ENCODE results near the gene CAPZA2. TPM values are rescaled to one million over a fixed set of nuclear protein-coding genes. Genes with fewer than 3 reads are reported as not detected.
A peak's percentile ranks its signal among the peaks of the same experiment; 100 is the strongest.

The CAPZA2 gene
- total and polyA plus RNA-seq, 10 of the 15 experiments (the other 5 are each of a cell fraction or from before 2014, with no cell fraction given), result 50.0 to 379 (median 117) TPM

- no peak for TF ChIP-seq SKIL (IDR thresholded peaks at IDR 0.05; ENCODE audit: low read depth, poor library complexity, severe bottlenecking)
- TF ChIP-seq CTCF (IDR thresholded peaks at IDR 0.05 in 2 of 3, conservative IDR thresholded peaks at IDR 0.05 in 1 of 3; ENCODE audit: control insufficient read depth in 2 of 3, extremely low read depth in 1 of 3, insufficient read depth in 1 of 3, low read depth in 3 of 3, low read length in 3 of 3), result peak in 2 of 3 experiments; percentile 11 to 34; a peak in 1 of 6 replicates
- peak; percentile 43; the same call in 1 of the 2 replicates for TF ChIP-seq ZNF207 (IDR thresholded peaks at IDR 0.05; ENCODE audit: borderline replicate concordance)
- TF ChIP-seq IKZF2 (IDR thresholded peaks at IDR 0.05), result no peak
- TF ChIP-seq SREBF2 (IDR thresholded peaks at IDR 0.05; ENCODE audit: low read length), result no peak
- no peak for TF ChIP-seq RBBP5 (conservative IDR thresholded peaks at IDR 0.05)
- no peak for TF ChIP-seq ZNF217 (IDR thresholded peaks at IDR 0.05)
- TF ChIP-seq ELK1 (IDR thresholded peaks at IDR 0.05; ENCODE audit: low read depth, low read length), result no peak
- TF ChIP-seq RELA (IDR thresholded peaks at IDR 0.05; ENCODE audit: borderline replicate concordance, partially characterized antibody), result no peak
- TF ChIP-seq RFX5 (IDR thresholded peaks at IDR 0.05; ENCODE audit: low read depth, low read length), result no peak
- no peak for TF ChIP-seq E2F4 (IDR thresholded peaks at IDR 0.05; ENCODE audit: low read depth, low read length)
- TF ChIP-seq CEBPB (IDR thresholded peaks at IDR 0.05; ENCODE audit: borderline replicate concordance in 1 of 2, low read depth in 2 of 2, low read length in 2 of 2), result no peak
- TF ChIP-seq BACH1 (IDR thresholded peaks at IDR 0.05; ENCODE audit: borderline replicate concordance), result peak; percentile 67; the same call in 1 of the 2 replicates
- TF ChIP-seq DPF2 (IDR thresholded peaks at IDR 0.05), result 0 out of 2 replicates have a peak, but pooled peaks have one; percentile 56
- no peak for TF ChIP-seq ETV6 (conservative IDR thresholded peaks at IDR 0.05 in 1 of 2, IDR thresholded peaks at IDR 0.05 in 1 of 2; ENCODE audit: borderline replicate concordance in 1 of 2, low read depth in 1 of 2)
- peak; percentile 51; the same call in 1 of the 2 replicates for TF ChIP-seq PAX5 (IDR thresholded peaks at IDR 0.05; ENCODE audit: borderline replicate concordance, low read depth, low read length)
- no peak for TF ChIP-seq ZNF24 (IDR thresholded peaks at IDR 0.05)
- TF ChIP-seq HDGF (IDR thresholded peaks at IDR 0.05), result no peak
- TF ChIP-seq, protein P1, sequence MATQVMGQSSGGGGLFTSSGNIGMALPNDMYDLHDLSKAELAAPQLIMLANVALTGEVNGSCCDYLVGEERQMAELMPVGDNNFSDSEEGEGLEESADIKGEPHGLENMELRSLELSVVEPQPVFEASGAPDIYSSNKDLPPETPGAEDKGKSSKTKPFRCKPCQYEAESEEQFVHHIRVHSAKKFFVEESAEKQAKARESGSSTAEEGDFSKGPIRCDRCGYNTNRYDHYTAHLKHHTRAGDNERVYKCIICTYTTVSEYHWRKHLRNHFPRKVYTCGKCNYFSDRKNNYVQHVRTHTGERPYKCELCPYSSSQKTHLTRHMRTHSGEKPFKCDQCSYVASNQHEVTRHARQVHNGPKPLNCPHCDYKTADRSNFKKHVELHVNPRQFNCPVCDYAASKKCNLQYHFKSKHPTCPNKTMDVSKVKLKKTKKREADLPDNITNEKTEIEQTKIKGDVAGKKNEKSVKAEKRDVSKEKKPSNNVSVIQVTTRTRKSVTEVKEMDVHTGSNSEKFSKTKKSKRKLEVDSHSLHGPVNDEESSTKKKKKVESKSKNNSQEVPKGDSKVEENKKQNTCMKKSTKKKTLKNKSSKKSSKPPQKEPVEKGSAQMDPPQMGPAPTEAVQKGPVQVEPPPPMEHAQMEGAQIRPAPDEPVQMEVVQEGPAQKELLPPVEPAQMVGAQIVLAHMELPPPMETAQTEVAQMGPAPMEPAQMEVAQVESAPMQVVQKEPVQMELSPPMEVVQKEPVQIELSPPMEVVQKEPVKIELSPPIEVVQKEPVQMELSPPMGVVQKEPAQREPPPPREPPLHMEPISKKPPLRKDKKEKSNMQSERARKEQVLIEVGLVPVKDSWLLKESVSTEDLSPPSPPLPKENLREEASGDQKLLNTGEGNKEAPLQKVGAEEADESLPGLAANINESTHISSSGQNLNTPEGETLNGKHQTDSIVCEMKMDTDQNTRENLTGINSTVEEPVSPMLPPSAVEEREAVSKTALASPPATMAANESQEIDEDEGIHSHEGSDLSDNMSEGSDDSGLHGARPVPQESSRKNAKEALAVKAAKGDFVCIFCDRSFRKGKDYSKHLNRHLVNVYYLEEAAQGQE (IDR thresholded peaks at IDR 0.05; ENCODE audit: low read depth, low read length), result peak; percentile 37; the same call in 1 of the 2 replicates
- no peak for TF ChIP-seq NFXL1 (IDR thresholded peaks at IDR 0.05; ENCODE audit: borderline replicate concordance)
Measured at GRCh38 chr7:116862234-116862950, at the start of gene CAPZA2 (continued).

All from GM12878 (cell line).